ENCODE results near the gene ZNF789.
A peak's percentile ranks its signal among the peaks of the same experiment; 100 is the strongest.

The ZNF789 gene

DNA sequence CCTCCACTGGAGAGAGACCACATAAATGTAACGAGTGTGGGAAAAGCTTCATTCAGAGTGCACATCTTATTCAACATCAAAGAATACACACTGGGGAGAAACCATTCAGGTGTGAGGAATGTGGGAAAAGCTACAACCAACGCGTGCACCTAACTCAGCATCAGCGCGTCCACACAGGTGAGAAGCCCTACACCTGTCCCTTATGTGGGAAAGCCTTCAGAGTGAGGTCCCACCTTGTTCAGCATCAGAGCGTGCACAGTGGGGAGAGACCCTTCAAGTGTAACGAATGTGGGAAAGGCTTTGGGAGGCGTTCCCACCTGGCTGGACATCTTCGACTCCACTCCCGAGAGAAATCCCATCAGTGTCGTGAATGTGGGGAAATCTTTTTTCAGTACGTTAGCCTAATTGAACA is 58.7 kb downstream of the ZNF789 start:
- Histone ChIP-seq H3K27ac (ENCODE audit: extremely low read depth, low read depth, low read length) (no peak overlapping the region), H3K9me3 (ENCODE audit: control insufficient read depth, insufficient read depth, low read depth, low read length) (no peaks in the 10 kb centered on the region), H3K4me3 (ENCODE audit: low read depth, low read length) (no peak overlapping the region), H3K4me1 (ENCODE audit: control insufficient read depth, insufficient read depth, low read length) (no peaks in the 10 kb centered on the region), H3K36me3 (ENCODE audit: control insufficient read depth in 2 of 2, insufficient read depth in 1 of 2, low read length in 2 of 2) (peaks cover 4 to 63% of the 10 kb centered on the region in 2 experiments; a peak in 2 of 3 replicates)
- POLR2A ChIA-PET, result no interaction called here
- CTCF ChIA-PET, result interaction anchor here (0.6 kb wide), 1 partner anchor 1479 kb away, joined by 3 read pairs; no protein-coding TSS in a partner anchor
- TF ChIP-seq ZNF48 (tag by site-specific recombination; IDR thresholded peaks at IDR 0.05), result no peak
- TF ChIP-seq ZNF214 (tag by site-specific recombination; IDR thresholded peaks at IDR 0.05; ENCODE audit: borderline replicate concordance), result no peak
- 0 out of 2 replicates have a peak, but pooled peaks have one; percentile 30 for TF ChIP-seq ZNF518A (tag by site-specific recombination; conservative IDR thresholded peaks at IDR 0.05; ENCODE audit: low read depth)
- TF ChIP-seq SCRT1 (tag by site-specific recombination; IDR thresholded peaks at IDR 0.05; ENCODE audit: borderline replicate concordance), result no peak
- TF ChIP-seq, protein P1, sequence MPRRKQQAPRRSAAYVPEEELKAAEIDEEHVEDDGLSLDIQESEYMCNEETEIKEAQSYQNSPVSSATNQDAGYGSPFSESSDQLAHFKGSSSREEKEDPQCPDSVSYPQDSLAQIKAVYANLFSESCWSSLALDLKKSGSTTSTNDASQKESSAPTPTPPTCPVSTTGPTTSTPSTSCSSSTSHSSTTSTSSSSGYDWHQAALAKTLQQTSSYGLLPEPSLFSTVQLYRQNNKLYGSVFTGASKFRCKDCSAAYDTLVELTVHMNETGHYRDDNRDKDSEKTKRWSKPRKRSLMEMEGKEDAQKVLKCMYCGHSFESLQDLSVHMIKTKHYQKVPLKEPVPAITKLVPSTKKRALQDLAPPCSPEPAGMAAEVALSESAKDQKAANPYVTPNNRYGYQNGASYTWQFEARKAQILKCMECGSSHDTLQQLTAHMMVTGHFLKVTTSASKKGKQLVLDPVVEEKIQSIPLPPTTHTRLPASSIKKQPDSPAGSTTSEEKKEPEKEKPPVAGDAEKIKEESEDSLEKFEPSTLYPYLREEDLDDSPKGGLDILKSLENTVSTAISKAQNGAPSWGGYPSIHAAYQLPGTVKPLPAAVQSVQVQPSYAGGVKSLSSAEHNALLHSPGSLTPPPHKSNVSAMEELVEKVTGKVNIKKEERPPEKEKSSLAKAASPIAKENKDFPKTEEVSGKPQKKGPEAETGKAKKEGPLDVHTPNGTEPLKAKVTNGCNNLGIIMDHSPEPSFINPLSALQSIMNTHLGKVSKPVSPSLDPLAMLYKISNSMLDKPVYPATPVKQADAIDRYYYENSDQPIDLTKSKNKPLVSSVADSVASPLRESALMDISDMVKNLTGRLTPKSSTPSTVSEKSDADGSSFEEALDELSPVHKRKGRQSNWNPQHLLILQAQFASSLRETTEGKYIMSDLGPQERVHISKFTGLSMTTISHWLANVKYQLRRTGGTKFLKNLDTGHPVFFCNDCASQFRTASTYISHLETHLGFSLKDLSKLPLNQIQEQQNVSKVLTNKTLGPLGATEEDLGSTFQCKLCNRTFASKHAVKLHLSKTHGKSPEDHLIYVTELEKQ (tag by site-specific recombination; IDR thresholded peaks at IDR 0.05; ENCODE audit: borderline replicate concordance), result no peak
- TF ChIP-seq, protein P2, sequence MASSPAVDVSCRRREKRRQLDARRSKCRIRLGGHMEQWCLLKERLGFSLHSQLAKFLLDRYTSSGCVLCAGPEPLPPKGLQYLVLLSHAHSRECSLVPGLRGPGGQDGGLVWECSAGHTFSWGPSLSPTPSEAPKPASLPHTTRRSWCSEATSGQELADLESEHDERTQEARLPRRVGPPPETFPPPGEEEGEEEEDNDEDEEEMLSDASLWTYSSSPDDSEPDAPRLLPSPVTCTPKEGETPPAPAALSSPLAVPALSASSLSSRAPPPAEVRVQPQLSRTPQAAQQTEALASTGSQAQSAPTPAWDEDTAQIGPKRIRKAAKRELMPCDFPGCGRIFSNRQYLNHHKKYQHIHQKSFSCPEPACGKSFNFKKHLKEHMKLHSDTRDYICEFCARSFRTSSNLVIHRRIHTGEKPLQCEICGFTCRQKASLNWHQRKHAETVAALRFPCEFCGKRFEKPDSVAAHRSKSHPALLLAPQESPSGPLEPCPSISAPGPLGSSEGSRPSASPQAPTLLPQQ (tag by site-specific recombination; IDR thresholded peaks at IDR 0.05), result no peak
- no peak for TF ChIP-seq KLF8 (tag by site-specific recombination; IDR thresholded peaks at IDR 0.05)
- TF ChIP-seq, protein P3, sequence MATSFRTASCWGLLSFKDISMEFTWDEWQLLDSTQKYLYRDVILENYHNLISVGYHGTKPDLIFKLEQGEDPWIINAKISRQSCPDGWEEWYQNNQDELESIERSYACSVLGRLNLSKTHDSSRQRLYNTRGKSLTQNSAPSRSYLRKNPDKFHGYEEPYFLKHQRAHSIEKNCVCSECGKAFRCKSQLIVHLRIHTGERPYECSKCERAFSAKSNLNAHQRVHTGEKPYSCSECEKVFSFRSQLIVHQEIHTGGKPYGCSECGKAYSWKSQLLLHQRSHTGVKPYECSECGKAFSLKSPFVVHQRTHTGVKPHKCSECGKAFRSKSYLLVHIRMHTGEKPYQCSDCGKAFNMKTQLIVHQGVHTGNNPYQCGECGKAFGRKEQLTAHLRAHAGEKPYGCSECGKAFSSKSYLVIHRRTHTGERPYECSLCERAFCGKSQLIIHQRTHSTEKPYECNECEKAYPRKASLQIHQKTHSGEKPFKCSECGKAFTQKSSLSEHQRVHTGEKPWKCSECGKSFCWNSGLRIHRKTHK (tag by site-specific recombination; IDR thresholded peaks at IDR 0.05), result no peak
- TF ChIP-seq ZNF366 (tag by site-specific recombination; conservative IDR thresholded peaks at IDR 0.05), result no peak
- TF ChIP-seq ZNF10 (tag by site-specific recombination; IDR thresholded peaks at IDR 0.05), result peak; percentile 63; the same call in 1 of the 2 replicates
- TF ChIP-seq ZEB2 (tag by site-specific recombination; IDR thresholded peaks at IDR 0.05), result no peak
- peak; percentile 17 for TF ChIP-seq ZNF529 (tag by site-specific recombination; IDR thresholded peaks at IDR 0.05; ENCODE audit: insufficient replicate concordance)
- no peak for TF ChIP-seq SP7 (tag by site-specific recombination; IDR thresholded peaks at IDR 0.05)
- TF ChIP-seq PRDM10 (tag by site-specific recombination; IDR thresholded peaks at IDR 0.05), result no peak
- no peak for TF ChIP-seq ZNF23 (tag by site-specific recombination; IDR thresholded peaks at IDR 0.05; ENCODE audit: borderline replicate concordance)
- no peak for TF ChIP-seq ZNF677 (tag by site-specific recombination; IDR thresholded peaks at IDR 0.05)
- 0 out of 2 replicates have a peak, but pooled peaks have one; percentile 45 for TF ChIP-seq ZNF626 (tag by site-specific recombination; IDR thresholded peaks at IDR 0.05)
- TF ChIP-seq SETDB1 (IDR thresholded peaks at IDR 0.05; ENCODE audit: insufficient read length, low read length), result peak; percentile 99
- TF ChIP-seq ZNF223 (tag by site-specific recombination; IDR thresholded peaks at IDR 0.05), result no peak
- TF ChIP-seq BCL11B (tag by site-specific recombination; IDR thresholded peaks at IDR 0.05; ENCODE audit: low read depth), result no peak
- TF ChIP-seq ZNF133 (tag by site-specific recombination; IDR thresholded peaks at IDR 0.05), result no peak
- TF ChIP-seq ZNF660 (tag by site-specific recombination; IDR thresholded peaks at IDR 0.05), result no peak
- TF ChIP-seq ZNF2 (tag by site-specific recombination; IDR thresholded peaks at IDR 0.05), result no peak
- no peak for TF ChIP-seq ZNF248 (tag by site-specific recombination; IDR thresholded peaks at IDR 0.05)

All from HEK293 (cell line).